SU-DHL-6 (cell line): ENCODE results near the gene SUGCT.

Experiments used
- H2AFZ ChIP-seq: fragments of 200-600 bp; sonication (generic); 2 replicates; pipeline ENCODE4 v1.6.1; 2014; ENCODE audit warnings: low read depth, mild to moderate bottlenecking, moderate library complexity, mixed read lengths, antibody characterized with exemption, low read length; ENCODE audit not compliant: severe bottlenecking
- H3F3A ChIP-seq: fragments of 200-600 bp; shearing (Covaris generic); 2 replicates; pipeline ENCODE4 v1.6.0; 2016; ENCODE audit warnings: antibody characterized with exemption, mild to moderate bottlenecking; ENCODE audit not compliant: insufficient read depth
- H3K27ac ChIP-seq: fragments of 200-600 bp; sonication (generic); 2 replicates; pipeline ENCODE4 v1.5.1; 2016; ENCODE audit warnings: low read depth, mild to moderate bottlenecking, low read length, moderate library complexity, mixed read lengths
- H3K27me3 ChIP-seq: fragments of 200-600 bp; sonication (generic), shearing (Covaris generic); 2 replicates; pipeline ENCODE4 v1.6.0; 2014; ENCODE audit warnings: mild to moderate bottlenecking, low read length
- H3K36me3 ChIP-seq: fragments of 200-600 bp; sonication (generic); 2 replicates; pipeline ENCODE4 v1.6.1; 2014; ENCODE audit warnings: mild to moderate bottlenecking, low read length, mixed read lengths
- H3K4me2 ChIP-seq: fragments of 300-600, 200-600 bp; shearing (Covaris generic), sonication (generic); 2 replicates; pipeline ENCODE4 v1.6.0; 2014; ENCODE audit warnings: low read length, low read depth, mild to moderate bottlenecking; ENCODE audit not compliant: poor library complexity, severe bottlenecking
- H3K4me3 ChIP-seq: fragments of 200-600 bp; sonication (generic); 2 replicates; pipeline ENCODE4 v1.5.1; 2014; ENCODE audit warnings: antibody characterized with exemption, low read length, mild to moderate bottlenecking, mixed read lengths; ENCODE audit not compliant: insufficient read depth, poor library complexity, severe bottlenecking
- H3K79me2 ChIP-seq: fragments of 200-600 bp; sonication (generic); 2 replicates; pipeline ENCODE4 v1.6.1; 2014; ENCODE audit warnings: mild to moderate bottlenecking, low read length, moderate library complexity; ENCODE audit not compliant: insufficient read depth
- H3K9ac ChIP-seq: fragments of 200-600 bp; sonication (generic); 2 replicates; pipeline ENCODE4 v1.7.0; 2014; ENCODE audit warnings: mild to moderate bottlenecking, low read length
- H3K9me2 ChIP-seq: fragments of 200-600 bp; sonication (generic); replicated peaks from 2 replicates; pipeline ENCODE4 v1.6.1; 2014; ENCODE audit warnings: low read length; ENCODE audit not compliant: insufficient read depth
- H3K9me3 ChIP-seq: fragments of 200-600 bp; sonication (generic); 2 replicates; pipeline ENCODE4 v1.6.1; 2014; ENCODE audit warnings: low read length, mixed read lengths; ENCODE audit not compliant: insufficient read depth
- H4K20me1 ChIP-seq: fragments of 200-600 bp; sonication (generic); 2 replicates; pipeline ENCODE4 v1.6.1; 2014; ENCODE audit warnings: low read depth, mild to moderate bottlenecking, antibody characterized with exemption, low read length, moderate library complexity, mixed read lengths
- EZH2phosphoT487 ChIP-seq: fragments of 200-600 bp; sonication (generic), shearing (Covaris generic); conservative IDR thresholded peaks from 2 replicates; pipeline ENCODE4 v1.6.1; 2018; ENCODE audit warnings: mild to moderate bottlenecking, antibody characterized with exemption, low read length, moderate library complexity, mixed read lengths
- TF ChIP-seq, protein P1 (sequence below): fragments of 200-600 bp; sonication (generic); IDR thresholded peaks from one replicate; pipeline ENCODE4 v1.5.1; 2017; ENCODE audit warnings: antibody characterized with exemption, mild to moderate bottlenecking, low read length, moderate library complexity; ENCODE audit not compliant: insufficient read depth, poor library complexity, severe bottlenecking

Gene SUGCT

DNA sequence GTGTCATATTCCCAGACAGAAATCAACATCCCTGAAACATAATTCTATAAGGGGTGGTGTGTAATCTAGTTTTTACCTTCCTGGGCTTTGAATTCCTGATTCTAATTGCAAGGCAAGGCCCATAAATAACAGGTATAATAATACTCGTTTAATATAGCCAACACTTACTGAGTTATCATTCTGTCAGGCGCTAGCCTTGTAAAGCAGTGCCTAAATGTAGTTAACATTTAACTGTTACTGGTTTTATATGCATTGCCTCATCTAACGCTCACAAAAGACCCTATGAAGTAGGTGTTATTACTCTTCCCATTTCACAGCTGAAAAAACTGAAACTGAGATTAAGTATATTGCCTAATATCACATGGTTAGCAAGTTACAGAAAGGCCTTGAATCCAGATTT, 772.5 kb downstream of the SUGCT start:
- Histone ChIP-seq H4K20me1 (no peaks in the 10 kb centered on the region), H3K79me2 (no peaks in the 10 kb centered on the region), H3K9me3 (no peaks in the 10 kb centered on the region), H2AFZ (no peak overlapping the region), H3K27me3 (no peaks in the 10 kb centered on the region), H3K27ac (no peak overlapping the region), H3K36me3 (no peaks in the 10 kb centered on the region; the same call in 1 of the 2 replicates), H3F3A (no peaks in the 10 kb centered on the region), H3K9me2 (no peaks in the 10 kb centered on the region), H3K4me2 (no peak overlapping the region), H3K9ac (no peak overlapping the region), H3K4me3 (no peak overlapping the region)
- TF ChIP-seq EZH2phosphoT487 = no peak
- TF ChIP-seq, protein P1, sequence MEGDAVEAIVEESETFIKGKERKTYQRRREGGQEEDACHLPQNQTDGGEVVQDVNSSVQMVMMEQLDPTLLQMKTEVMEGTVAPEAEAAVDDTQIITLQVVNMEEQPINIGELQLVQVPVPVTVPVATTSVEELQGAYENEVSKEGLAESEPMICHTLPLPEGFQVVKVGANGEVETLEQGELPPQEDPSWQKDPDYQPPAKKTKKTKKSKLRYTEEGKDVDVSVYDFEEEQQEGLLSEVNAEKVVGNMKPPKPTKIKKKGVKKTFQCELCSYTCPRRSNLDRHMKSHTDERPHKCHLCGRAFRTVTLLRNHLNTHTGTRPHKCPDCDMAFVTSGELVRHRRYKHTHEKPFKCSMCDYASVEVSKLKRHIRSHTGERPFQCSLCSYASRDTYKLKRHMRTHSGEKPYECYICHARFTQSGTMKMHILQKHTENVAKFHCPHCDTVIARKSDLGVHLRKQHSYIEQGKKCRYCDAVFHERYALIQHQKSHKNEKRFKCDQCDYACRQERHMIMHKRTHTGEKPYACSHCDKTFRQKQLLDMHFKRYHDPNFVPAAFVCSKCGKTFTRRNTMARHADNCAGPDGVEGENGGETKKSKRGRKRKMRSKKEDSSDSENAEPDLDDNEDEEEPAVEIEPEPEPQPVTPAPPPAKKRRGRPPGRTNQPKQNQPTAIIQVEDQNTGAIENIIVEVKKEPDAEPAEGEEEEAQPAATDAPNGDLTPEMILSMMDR = no peak

DNA sequence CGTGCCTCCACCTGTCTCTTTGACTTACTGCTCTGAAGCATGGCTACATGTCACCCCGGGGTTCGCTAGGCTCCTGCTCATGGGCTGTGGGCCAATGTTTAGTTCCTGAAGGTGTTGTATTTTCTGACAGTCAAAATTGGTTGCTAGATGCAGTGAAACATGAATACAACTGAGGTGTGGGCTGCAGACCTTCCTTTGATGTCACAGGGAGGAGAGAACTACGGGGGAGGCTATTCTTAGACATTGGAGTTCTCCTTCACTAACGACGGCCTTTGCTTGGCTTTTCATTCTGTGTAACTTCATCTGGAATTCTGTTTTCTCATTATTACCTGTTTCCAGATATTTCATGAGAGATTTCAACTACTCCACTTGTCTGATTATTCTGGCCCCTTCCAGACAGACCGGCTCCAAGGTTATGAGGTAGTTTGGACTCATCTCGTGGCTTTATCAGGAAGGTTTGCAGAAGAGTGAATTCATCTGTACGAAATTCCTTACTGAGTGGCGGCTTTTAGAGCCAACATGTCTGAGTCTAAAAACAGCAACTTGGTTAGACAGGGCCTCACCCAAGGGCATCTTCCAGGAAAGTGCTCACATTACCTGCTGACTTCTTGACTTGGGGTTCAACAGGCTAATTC, 774.7 kb downstream of the SUGCT start:
- Histone ChIP-seq H3K79me2 (no peaks in the 10 kb centered on the region), H3K4me2 (no peak overlapping the region), H3K36me3 (no peaks in the 10 kb centered on the region; the same call in 1 of the 2 replicates), H3K9me2 (no peaks in the 10 kb centered on the region), H3K4me3 (no peak overlapping the region), H3F3A (no peaks in the 10 kb centered on the region), H3K27me3 (no peaks in the 10 kb centered on the region), H3K9me3 (no peaks in the 10 kb centered on the region), H2AFZ (no peak overlapping the region), H3K27ac (no peak overlapping the region), H3K9ac (no peak overlapping the region), H4K20me1 (no peaks in the 10 kb centered on the region)
- TF ChIP-seq, protein P1 = no peak
- no peak for TF ChIP-seq EZH2phosphoT487
